Anterior cingulate cortex (tissue), 58 donors: ENCODE measurements around the gene MISP.
"Not testable (repeated sequence)": the region's sequence is repeated elsewhere in the genome, so short reads cannot be mapped to it uniquely, and the experiment has no call there.

ENCODE experiments used
- DNase-seq, 58 donors: peaks; one replicate each; lab custom pipeline; 2025; lab: John Stamatoyannopoulos, UW

MISP gene

GRCh38 chr19:750640-751423 is at the start of gene MISP:
Gene MISP, plus strand, starts transcription at chr19:751112. Its CDS starts 5,835 bp downstream, at chr19:756947.
- DNase-seq = no peak

- not testable (repeated sequence) for DNase-seq
These were observed 48.1 kb upstream of the MISP start for GRCh38 chr19:702847-703246.

- no peak for DNase-seq
These were observed 47.6 kb upstream of the MISP start for GRCh38 chr19:703329-703650.

GRCh38 chr19:703651-704446 is 47.1 kb upstream of the MISP start:
- DNase-seq = peak in 20 of 58 donors; percentile 8 to 74 (median 52)

GRCh38 chr19:704447-704741 is 46.5 kb upstream of the MISP start:
- no peak for DNase-seq

GRCh38 chr19:708154-709143 is 42.5 kb upstream of the MISP start, which contains the start of gene PALM:
Gene PALM, plus strand, starts transcription at chr19:708935. Its CDS starts 212 bp downstream, at chr19:709147.
- DNase-seq = peak in 34 of 58 donors; percentile 12 to 73 (median 36)

GRCh38 chr19:709196-709964 is 41.5 kb upstream of the MISP start:
- DNase-seq = peak in 1 of 58 donors; percentile 33

- DNase-seq = peak in 30 of 58 donors; percentile 6 to 58 (median 28)
These were observed 40.8 kb upstream of the MISP start for GRCh38 chr19:709965-710571.

- DNase-seq = peak in 4 of 58 donors; percentile 16 to 25 (median 20)
These were observed 40.1 kb upstream of the MISP start for GRCh38 chr19:710767-711166.

GRCh38 chr19:711254-711653 is 39.7 kb upstream of the MISP start:
- peak in 1 of 58 donors; percentile 12 for DNase-seq

- DNase-seq = no peak
These were observed 35.6 kb upstream of the MISP start for GRCh38 chr19:715347-715746.

GRCh38 chr19:718251-718951 is 32.5 kb upstream of the MISP start:
- peak in 23 of 58 donors; percentile 15 to 75 (median 44) for DNase-seq

- peak in 52 of 58 donors; percentile 14 to 87 (median 60) for DNase-seq
These were observed 31.9 kb upstream of the MISP start for GRCh38 chr19:718991-719512.

GRCh38 chr19:719636-720344 is 31.1 kb upstream of the MISP start:
- DNase-seq = peak in 44 of 58 donors; percentile 13 to 83 (median 48)

GRCh38 chr19:720345-721160 is 30.4 kb upstream of the MISP start:
- peak in 53 of 58 donors; percentile 15 to 87 (median 69) for DNase-seq

GRCh38 chr19:722553-723101 is 28.3 kb upstream of the MISP start:
- DNase-seq = peak in 1 of 58 donors; percentile 26
